ENCODE results near the gene CFB.
A peak's percentile ranks its signal among the peaks of the same experiment; 100 is the strongest.
"Not testable (repeated sequence)": the region's sequence is repeated elsewhere in the genome, so short reads cannot be mapped to it uniquely, and the experiment has no call there.

CFB gene

GRCh38 chr6:31906122-31906521, 39.8 kb upstream of the CFB start:
- no peak for TF ChIP-seq CTCF (conservative IDR thresholded peaks at IDR 0.05; ENCODE audit: low read depth, low read length)
- DNase-seq (ENCODE audit: low read depth) = no peak
- no peak overlapping the region for H3K4me3 ChIP-seq (ENCODE audit: low read depth, low read length)

- DNase-seq (ENCODE audit: low read depth); H3K4me3 ChIP-seq (ENCODE audit: low read depth, low read length): not testable (repeated sequence)
Measured at GRCh38 chr6:31906727-31907126, 39.2 kb upstream of the CFB start.

- TF ChIP-seq CTCF (conservative IDR thresholded peaks at IDR 0.05; ENCODE audit: low read depth, low read length) = no peak
- peak; percentile 94 for DNase-seq (ENCODE audit: low read depth)
- no peak overlapping the region for H3K4me3 ChIP-seq (ENCODE audit: low read depth, low read length)
Measured at GRCh38 chr6:31907158-31907813, 38.6 kb upstream of the CFB start.

GRCh38 chr6:31908255-31908654, 37.6 kb upstream of the CFB start:
- DNase-seq (ENCODE audit: low read depth); H3K4me3 ChIP-seq (ENCODE audit: low read depth, low read length): not testable (repeated sequence)

- TF ChIP-seq CTCF (conservative IDR thresholded peaks at IDR 0.05; ENCODE audit: low read depth, low read length) = no peak
- DNase-seq (ENCODE audit: low read depth) = peak; percentile 79
- H3K4me3 ChIP-seq (ENCODE audit: low read depth, low read length) = no peak overlapping the region
Measured at GRCh38 chr6:31908791-31909190, 37.1 kb upstream of the CFB start.

- H3K4me3 ChIP-seq (ENCODE audit: low read depth, low read length); DNase-seq (ENCODE audit: low read depth): not testable (repeated sequence)
Measured at GRCh38 chr6:31909298-31909697, 36.6 kb upstream of the CFB start.

GRCh38 chr6:31911826-31912585, 33.9 kb upstream of the CFB start:
- TF ChIP-seq CTCF (conservative IDR thresholded peaks at IDR 0.05; ENCODE audit: low read depth, low read length) = no peak
- no peak for DNase-seq (ENCODE audit: low read depth)
- H3K4me3 ChIP-seq (ENCODE audit: low read depth, low read length) = no peak overlapping the region

GRCh38 chr6:31915351-31915750, 30.5 kb upstream of the CFB start:
- TF ChIP-seq CTCF (conservative IDR thresholded peaks at IDR 0.05; ENCODE audit: low read depth, low read length) = no peak
- H3K4me3 ChIP-seq (ENCODE audit: low read depth, low read length) = no peak overlapping the region
- no peak for DNase-seq (ENCODE audit: low read depth)
